ENCODE results near the gene ANG.
"Not testable (repeated sequence)": the region's sequence is repeated elsewhere in the genome, so short reads cannot be mapped to it uniquely, and the experiment has no call there.

ANG gene

GRCh38 chr14:20696764-20697163 is 8.2 kb downstream of the ANG start:
- no peak for DNase-seq (ENCODE audit: extremely low spot score, insufficient read length, low read depth)
- FAIRE-seq = no peak

- peak; percentile 84 for FAIRE-seq
- DNase-seq (ENCODE audit: extremely low spot score, insufficient read length, low read depth) = no peak
These were observed 8.9 kb downstream of the ANG start for GRCh38 chr14:20697273-20698017.

- DNase-seq (ENCODE audit: extremely low spot score, insufficient read length, low read depth) (no peak), FAIRE-seq (no peak)
These were observed 9.4 kb downstream of the ANG start for GRCh38 chr14:20698018-20698329.

- FAIRE-seq (no peak), DNase-seq (ENCODE audit: extremely low spot score, insufficient read length, low read depth) (no peak)
These were observed 10.4 kb downstream of the ANG start for GRCh38 chr14:20698934-20699333.

- FAIRE-seq = no peak
These were observed 11.4 kb downstream of the ANG start for GRCh38 chr14:20699931-20700330.

GRCh38 chr14:20700965-20701364 is 12.4 kb downstream of the ANG start:
- FAIRE-seq; DNase-seq (ENCODE audit: extremely low spot score, insufficient read length, low read depth): not testable (repeated sequence)

More at GRCh38 chr14:20699931-20700330, 11.4 kb downstream of the ANG start:
- DNase-seq (ENCODE audit: extremely low spot score, insufficient read length, low read depth) = no peak

- DNase-seq (ENCODE audit: extremely low spot score, insufficient read length, low read depth) = no peak
- no peak for FAIRE-seq
These were observed 18.2 kb downstream of the ANG start for GRCh38 chr14:20706657-20707355.

GRCh38 chr14:20707622-20708021 is 19.1 kb downstream of the ANG start:
- DNase-seq (ENCODE audit: extremely low spot score, insufficient read length, low read depth) = no peak
- FAIRE-seq = no peak

- FAIRE-seq (no peak), DNase-seq (ENCODE audit: extremely low spot score, insufficient read length, low read depth) (no peak)
These were observed 22.7 kb downstream of the ANG start for GRCh38 chr14:20711261-20711660.

- no peak for FAIRE-seq
- no peak for DNase-seq (ENCODE audit: extremely low spot score, insufficient read length, low read depth)
These were observed 23.1 kb downstream of the ANG start for GRCh38 chr14:20711685-20712084.

- DNase-seq (ENCODE audit: extremely low spot score, insufficient read length, low read depth) (no peak), FAIRE-seq (no peak)
These were observed 24.3 kb downstream of the ANG start for GRCh38 chr14:20712904-20713303.

- FAIRE-seq = no peak
- DNase-seq (ENCODE audit: extremely low spot score, insufficient read length, low read depth) = no peak
These were observed 26.2 kb downstream of the ANG start for GRCh38 chr14:20714593-20715250.

GRCh38 chr14:20719777-20720176 is 31.2 kb downstream of the ANG start:
- DNase-seq (ENCODE audit: extremely low spot score, insufficient read length, low read depth) = no peak
- no peak for FAIRE-seq

- no peak for FAIRE-seq
- no peak for DNase-seq (ENCODE audit: extremely low spot score, insufficient read length, low read depth)
These were observed 32.2 kb downstream of the ANG start for GRCh38 chr14:20720741-20721140.

GRCh38 chr14:20722016-20722415 is 33.5 kb downstream of the ANG start:
- DNase-seq (ENCODE audit: extremely low spot score, insufficient read length, low read depth) = no peak
- no peak for FAIRE-seq

- no peak for FAIRE-seq
- DNase-seq (ENCODE audit: extremely low spot score, insufficient read length, low read depth) = no peak
These were observed 34.9 kb downstream of the ANG start for GRCh38 chr14:20723488-20723887.

- DNase-seq (ENCODE audit: extremely low spot score, insufficient read length, low read depth); FAIRE-seq: not testable (repeated sequence)
These were observed 37.6 kb downstream of the ANG start for GRCh38 chr14:20726121-20726520.

GRCh38 chr14:20726531-20726930 is 38.0 kb downstream of the ANG start:
- DNase-seq (ENCODE audit: extremely low spot score, insufficient read length, low read depth) (no peak), FAIRE-seq (no peak)

- DNase-seq (ENCODE audit: extremely low spot score, insufficient read length, low read depth) (no peak), FAIRE-seq (no peak)
These were observed 42.3 kb downstream of the ANG start for GRCh38 chr14:20730891-20731290.

- FAIRE-seq (no peak), DNase-seq (ENCODE audit: extremely low spot score, insufficient read length, low read depth) (no peak)
These were observed 43.9 kb downstream of the ANG start for GRCh38 chr14:20732477-20732876.

- no peak for FAIRE-seq
- no peak for DNase-seq (ENCODE audit: extremely low spot score, insufficient read length, low read depth)
These were observed 44.5 kb downstream of the ANG start for GRCh38 chr14:20732979-20733635.

Data from GM18507 (cell line).